SK-N-DZ (cell line): Measurements from ENCODE around the gene ZNF587. TPM values are rescaled to one million over a fixed set of nuclear protein-coding genes. Genes with fewer than 3 reads are reported as not detected.
"Not testable (repeated sequence)": the region's sequence is repeated elsewhere in the genome, so short reads cannot be mapped to it uniquely, and the experiment has no call there.

ENCODE experiments used
- DNase-seq: peaks from one replicate; pipeline ENCODE4 v3.0.0-alpha.2; 2015; ENCODE audit warnings: low spot score
- polyA plus RNA-seq, 2 experiments: library from polyadenylated mRNA; depleted of rRNA; stranded (reverse); fragments of >200 nt; gene quantifications; 2 replicates each; pipeline ENCODE4 v1.2.3, GENCODE V29; 2014

ZNF587 gene
- polyA plus RNA-seq (2014; cell fraction: cytosol; rRNA removed), result 6.5 and 7.3 TPM in 2 replicates
- 11.3 and 15.0 TPM in 2 replicates for polyA plus RNA-seq (2014; cell fraction: nucleus; rRNA removed)

- peak; percentile 68 for DNase-seq
Observed at GRCh38 chr19:57849666-57850473, at the start of gene ZNF587. Gene ZNF587 (plus strand): TSS chr19:57849859. CDS start chr19:57850039, 180 bp downstream.

DNA sequence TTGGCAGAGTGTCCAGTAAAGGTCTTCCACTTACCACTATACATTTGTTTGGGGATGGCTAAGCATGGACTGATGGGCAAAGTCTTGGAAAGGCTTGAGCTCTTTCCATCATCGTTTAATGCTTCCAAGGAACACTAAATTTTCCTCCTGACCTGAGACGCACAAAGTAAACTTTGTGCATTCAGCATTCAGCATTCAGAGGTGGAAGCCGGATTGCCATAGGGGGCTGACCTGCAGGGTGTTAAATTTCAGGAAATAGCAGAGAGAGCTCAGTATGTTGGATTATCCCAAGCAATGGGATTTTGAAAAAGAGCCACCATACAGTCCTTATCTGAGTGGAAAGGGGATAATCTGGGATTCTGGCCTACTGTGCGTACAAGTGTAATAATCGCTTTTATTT is 49.0 kb upstream of the ZNF587 start:
- no peak for DNase-seq

- no peak for DNase-seq
Observed at GRCh38 chr19:57802269-57802668, 47.4 kb upstream of the ZNF587 start.

GRCh38 chr19:57803265-57803593 is 46.4 kb upstream of the ZNF587 start:
- no peak for DNase-seq

DNA sequence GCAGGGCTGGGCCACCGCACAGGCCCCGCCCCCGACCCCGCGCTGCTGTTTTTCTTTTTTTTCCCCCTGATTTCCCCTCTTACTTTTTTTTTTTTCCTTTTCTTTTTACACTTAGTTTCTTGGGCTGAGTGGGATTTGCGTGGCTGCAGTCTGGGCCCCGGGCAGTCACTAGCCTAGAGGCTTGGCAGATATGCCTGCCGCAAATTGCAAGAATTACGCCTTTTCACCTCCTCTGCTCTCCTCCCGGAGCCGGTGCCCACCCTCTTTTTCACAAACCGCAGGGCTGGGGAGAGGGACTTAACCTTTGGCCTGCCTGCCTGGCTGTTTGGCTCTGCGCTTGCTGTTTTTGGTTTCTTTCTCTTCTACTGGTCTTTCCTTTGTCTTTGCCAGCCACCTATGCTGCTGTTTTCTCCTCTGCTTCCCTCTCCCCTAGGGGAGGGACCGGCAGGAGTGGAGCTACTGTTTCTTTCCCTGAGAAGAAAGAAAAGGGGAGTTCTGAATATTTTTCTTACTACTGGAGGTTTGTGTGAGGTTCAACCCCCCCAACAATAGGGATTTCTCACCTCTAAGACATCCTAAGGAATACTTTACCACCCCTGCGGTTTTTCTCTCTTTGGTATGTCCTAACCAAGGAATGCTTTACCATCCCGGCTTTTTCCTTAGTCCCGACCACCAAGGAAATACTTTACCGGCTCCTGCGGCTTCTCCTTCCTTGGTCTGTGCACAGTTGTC is 45.9 kb upstream of the ZNF587 start:
- DNase-seq, result no peak

DNA sequence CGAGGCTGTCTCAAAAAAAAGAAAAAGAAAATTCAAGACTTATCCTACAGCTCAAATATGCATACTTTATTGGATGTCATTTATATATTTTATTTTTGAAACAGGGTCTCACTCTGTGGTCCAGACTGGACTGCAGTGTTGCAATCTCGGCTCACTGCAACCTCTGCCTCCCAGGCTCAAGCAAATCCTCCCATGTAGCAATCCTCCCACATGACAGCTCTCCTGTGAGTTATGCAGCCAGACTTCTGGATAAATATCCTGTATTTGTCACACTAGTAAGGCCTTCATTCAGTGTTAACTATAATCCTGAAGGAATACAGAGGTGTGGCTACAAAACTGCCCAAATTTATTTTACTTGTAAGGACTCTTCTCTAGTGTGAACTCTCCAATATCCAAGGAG is 42.1 kb upstream of the ZNF587 start:
- DNase-seq, result no peak

DNA sequence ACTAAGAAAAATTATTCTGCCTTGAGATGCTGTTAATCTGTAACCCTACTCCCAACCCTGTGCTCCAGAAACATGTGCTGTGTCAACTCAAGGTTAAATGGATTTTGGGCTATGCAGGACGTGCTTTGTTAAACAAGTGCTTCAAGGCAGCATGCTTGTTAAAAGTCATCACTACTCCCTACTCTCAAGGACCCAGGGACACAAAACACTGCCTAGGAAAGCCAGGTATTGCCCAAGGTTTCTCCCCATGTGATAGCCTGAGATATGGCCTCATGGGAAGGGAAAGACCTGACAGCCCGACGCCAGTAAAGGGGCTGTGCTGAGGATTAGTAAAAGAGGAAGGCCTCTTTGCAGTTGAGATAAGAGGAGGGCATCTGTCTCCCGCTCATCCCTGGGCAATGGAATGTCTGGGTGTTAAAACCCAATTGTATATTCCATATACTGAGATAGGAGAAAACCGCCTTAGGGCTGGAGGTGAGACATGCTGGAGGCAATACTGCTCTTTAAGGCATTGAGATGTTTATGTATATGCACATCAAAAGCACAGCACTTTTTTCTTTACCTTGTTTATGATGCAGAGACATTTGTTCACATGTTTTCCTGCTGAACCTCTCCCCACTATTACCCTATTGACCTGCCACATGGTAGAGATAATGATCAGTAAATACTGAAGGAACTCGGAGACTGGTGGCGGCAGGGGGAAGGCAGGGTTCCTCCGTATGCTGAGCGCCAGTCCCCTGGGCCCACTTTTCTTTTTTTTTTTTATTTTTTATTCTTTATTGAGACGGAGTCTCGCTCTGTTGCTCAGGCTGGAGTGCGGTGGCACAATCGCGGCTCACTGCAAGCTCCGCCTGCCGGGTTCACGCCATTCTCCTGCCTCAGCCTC is 39.0 kb upstream of the ZNF587 start:
- not testable (repeated sequence) for DNase-seq

DNA sequence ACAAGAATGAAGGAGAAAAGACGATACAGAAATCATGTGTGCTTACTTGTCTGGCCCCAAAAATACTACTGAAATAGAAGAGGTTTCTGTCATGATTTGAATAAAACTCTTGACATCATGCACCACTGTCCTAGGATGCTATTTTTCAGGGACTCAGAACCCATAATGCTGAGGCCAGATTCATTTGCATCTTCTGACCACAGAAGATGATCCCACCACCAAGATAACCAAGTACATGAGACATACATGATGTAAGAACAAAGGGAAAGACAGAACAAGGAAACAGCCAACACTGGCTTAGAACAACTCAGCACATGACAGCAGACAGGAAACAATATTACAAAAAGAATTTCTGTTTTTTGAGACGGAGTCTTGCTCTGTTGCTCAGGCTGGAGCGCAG is 37.4 kb upstream of the ZNF587 start:
- no peak for DNase-seq

DNA sequence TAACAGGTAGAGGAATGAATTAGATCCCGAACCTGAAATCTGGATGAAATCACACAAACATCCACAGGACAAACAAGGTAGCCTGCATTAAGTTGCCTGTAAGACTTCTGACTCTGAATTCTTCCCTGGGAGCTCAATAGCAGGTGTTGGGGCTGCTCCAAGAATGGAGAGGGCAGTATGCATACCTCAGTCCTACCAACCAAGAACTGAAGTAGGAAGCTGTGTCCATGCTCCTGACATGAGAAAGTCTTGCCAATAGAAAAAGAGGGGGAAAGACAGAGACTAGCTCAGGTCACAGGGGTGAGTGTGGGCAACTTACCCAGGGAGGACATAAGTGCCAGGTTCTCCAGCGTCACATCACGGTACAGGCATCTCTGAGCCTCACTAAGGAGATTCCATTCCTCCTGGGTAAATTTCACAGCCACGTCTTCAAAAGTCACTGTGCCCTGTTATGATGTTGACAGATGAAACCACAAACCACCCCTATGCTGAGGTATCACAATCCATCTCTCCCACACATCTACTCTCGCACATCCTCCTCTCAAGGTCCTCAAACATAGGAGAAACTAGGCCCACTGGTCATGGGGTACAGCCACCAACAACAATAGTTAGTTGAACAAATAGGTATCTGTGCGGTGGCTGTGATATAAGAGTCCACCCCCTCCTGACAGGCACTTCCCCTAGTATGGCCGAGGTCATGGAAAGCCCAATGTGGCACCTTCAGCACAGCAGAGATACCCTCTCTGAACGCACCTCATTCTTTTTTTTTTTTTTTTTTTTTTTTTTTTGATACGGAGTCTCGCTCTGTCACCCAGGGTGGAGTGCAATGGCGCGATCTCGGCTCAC is 36.5 kb upstream of the ZNF587 start:
- not testable (repeated sequence) for DNase-seq

- DNase-seq, result no peak
Observed at GRCh38 chr19:57813919-57814504, 35.6 kb upstream of the ZNF587 start.

DNA sequence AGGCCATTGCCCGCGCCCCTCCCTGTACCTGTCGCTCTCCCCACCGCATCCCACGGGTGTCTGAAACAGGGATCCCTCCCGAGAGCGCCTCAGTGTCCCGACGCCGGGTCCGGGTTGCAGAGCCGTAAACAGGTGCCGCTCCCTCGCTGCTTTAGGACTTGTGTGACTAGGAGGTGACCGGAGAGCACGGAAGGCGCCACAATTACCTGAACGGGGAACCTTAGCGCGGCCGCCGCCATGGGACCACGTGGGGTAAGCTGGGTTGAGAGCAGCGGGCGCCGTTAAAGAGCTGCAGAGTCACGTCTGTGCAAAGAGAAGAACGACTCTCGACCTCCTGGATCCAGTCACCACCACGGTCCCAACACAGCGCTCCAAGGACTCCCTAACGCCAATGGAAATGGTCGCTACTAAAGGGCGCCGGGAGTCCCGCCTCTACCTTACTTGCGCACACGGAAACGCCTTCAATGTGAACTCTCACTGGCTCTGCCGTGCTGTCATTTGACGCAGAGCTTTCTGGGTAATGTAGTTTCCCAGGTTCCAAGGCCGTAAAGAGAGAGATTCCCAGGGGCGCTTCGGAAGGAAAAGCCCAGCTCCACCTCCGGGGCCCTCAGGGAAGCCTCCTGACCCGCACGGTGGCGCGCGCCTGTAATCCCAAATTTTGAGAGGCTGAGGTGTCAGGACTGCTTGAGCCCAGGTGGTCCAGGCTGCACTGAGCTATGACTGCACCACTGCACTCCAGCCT is 35.0 kb upstream of the ZNF587 start, which contains the start of gene ZNF552:
Gene ZNF552, minus strand, starts transcription at position 409 of the 742 bp plus-strand sequence. Its CDS starts 170 bp downstream, at position 239.
- DNase-seq, result peak; percentile 87

DNA sequence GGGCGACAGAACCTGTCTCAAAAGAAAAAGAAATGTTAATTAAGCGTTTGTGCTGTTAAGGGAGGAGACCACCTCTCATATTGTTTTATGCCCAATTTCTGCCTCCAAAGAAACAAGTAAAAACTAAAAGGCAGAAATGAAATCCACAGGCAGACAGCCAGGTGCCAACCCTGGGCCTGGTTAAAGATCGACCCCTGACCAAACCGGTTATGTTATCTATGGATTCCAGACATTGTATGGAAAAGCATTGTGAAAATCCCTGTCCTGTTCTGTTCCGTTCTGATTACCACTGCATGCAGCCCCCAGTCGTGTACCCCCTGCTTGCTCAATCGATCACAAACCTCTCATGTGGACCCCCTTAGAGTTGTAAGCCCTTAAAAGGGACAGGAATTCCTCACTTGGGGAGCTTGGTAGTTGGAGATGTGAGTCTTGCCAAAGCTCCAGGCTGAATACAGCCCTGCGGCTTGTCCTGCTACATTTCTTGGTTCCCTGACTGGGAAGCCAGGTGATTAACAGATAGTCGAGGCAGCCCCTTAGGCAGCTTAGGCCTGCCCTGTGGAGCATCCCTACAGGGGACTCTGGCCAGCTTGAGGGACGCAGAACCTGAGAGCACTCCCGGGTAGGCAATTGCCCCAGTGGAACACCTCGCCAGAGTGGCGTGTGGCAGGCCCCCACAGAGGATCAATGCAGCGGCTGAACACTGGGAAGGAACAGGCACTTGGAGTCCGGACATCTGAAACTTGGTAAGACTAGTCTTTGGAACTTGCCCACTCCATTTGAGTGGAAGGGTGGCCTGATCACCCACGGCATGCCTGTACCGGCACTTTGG is 34.2 kb upstream of the ZNF587 start:
- DNase-seq, result no peak

GRCh38 chr19:57816652-57817051 is 33.0 kb upstream of the ZNF587 start:
- DNase-seq, result no peak

DNA sequence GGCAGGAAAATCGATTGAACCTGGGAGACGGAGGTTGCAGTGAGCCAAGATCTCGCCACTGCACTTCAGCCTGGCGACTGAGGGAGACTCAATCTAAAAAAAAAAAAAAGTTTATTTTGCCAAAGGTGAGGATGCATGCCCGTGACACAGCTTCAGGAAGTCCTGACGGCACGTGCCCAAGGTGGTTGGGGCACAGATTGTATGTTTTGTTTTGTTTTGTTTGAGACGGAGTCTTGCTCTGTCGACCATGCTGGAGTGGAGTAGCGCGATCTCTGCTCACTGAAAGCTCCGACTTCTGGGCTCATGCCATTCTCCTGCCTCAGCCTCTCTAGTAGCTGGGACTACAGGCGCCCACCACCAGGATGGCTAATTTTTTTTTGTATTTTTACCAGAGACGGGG is 31.7 kb upstream of the ZNF587 start:
- no peak for DNase-seq

- no peak for DNase-seq
Observed at GRCh38 chr19:57818378-57818777, 31.3 kb upstream of the ZNF587 start.

DNA sequence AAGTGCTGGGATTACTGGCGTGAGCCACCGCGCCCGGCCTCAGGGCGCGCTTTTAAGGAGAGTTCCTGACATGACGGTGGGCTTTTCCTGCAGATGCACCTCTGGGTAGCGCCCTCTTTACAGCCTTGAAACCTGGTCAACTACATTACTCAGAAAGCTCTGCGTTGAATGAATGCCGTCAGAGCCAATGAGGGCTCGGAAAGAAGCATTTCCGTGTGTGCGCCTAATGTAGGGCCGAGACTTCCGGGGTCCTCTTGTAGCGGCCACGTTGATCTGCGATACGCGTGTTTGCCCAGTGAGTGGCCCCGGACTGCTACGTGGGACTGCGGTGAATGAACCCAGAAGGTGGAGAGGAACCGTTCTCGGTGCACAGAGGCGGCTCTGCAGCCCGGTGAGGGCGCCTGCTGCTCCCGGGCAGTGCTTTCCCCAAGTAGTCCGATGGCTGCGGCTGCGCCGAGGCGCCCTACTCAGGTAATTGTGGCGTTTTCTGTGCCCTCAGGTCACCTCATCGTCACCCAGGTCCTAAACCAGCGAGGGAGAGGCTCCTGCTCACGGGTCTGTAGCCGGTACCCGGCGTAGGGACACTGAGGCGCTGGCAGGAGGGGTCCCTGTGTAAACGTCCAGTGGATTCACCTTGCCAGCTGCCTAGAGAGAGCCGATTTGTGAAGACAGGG is 30.0 kb upstream of the ZNF587 start:
- DNase-seq, result peak; percentile 85

DNA sequence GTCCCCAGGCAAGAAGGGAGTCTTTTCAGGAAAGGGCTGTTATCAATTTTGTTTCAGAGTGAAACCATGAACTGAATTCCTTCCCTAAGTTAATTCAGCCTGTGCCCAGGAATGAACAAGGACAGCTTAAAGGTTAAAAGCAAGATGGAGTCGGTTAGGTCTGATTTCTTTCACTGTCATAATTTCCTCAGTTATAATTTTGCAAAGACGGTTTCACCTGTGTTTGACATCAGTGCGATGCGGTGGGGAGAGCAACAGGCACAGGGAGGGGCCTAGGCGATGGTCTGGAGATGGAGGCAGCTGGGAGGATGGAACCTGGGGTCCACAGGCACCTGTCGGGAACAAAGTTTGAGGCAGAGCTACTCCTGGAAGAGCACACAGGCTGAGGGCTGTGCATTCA is 29.1 kb upstream of the ZNF587 start:
- DNase-seq, result no peak

GRCh38 chr19:57821095-57821494 is 28.6 kb upstream of the ZNF587 start:
- DNase-seq, result not testable (repeated sequence)
